GM21528 (cell line): Measurements from ENCODE around the gene ETV3.
"Not testable (repeated sequence)": the region's sequence is repeated elsewhere in the genome, so short reads cannot be mapped to it uniquely, and the experiment has no call there.

Source experiments
- ATAC-seq: cut with Tn5 transposase; IDR thresholded peaks from one replicate; pipeline ENCODE4 v1.9.1; 2021; ENCODE audit warnings: mild to moderate bottlenecking, moderate library complexity; ENCODE audit not compliant: unreplicated experiment, low FRiP score

Gene ETV3

GRCh38 chr1:157114183-157115121 lies 23.7 kb downstream of the ETV3 start:
- no peak for ATAC-seq

GRCh38 chr1:157113631-157114030 lies 24.6 kb downstream of the ETV3 start:
- ATAC-seq: no peak

GRCh38 chr1:157113106-157113505 lies 25.1 kb downstream of the ETV3 start:
- no peak for ATAC-seq

- ATAC-seq: no peak
Measured at GRCh38 chr1:157112186-157112867, 25.9 kb downstream of the ETV3 start.

GRCh38 chr1:157111396-157112165 lies 26.6 kb downstream of the ETV3 start:
- ATAC-seq: no peak

- ATAC-seq: no peak
Measured at GRCh38 chr1:157110686-157111085, 27.5 kb downstream of the ETV3 start.

- ATAC-seq: no peak
Measured at GRCh38 chr1:157110003-157110402, 28.2 kb downstream of the ETV3 start.

GRCh38 chr1:157108448-157108847 lies 29.7 kb downstream of the ETV3 start:
- no peak for ATAC-seq

- no peak for ATAC-seq
Measured at GRCh38 chr1:157107702-157108101, 30.5 kb downstream of the ETV3 start.

GRCh38 chr1:157106813-157107189 lies 31.4 kb downstream of the ETV3 start:
- no peak for ATAC-seq

GRCh38 chr1:157105988-157106812 lies 32.0 kb downstream of the ETV3 start:
- ATAC-seq: peak; percentile 56

- ATAC-seq: no peak
Measured at GRCh38 chr1:157105298-157105987, 32.8 kb downstream of the ETV3 start.

GRCh38 chr1:157104598-157105293 lies 33.4 kb downstream of the ETV3 start:
- no peak for ATAC-seq

GRCh38 chr1:157103268-157103667 lies 34.9 kb downstream of the ETV3 start:
- no peak for ATAC-seq

GRCh38 chr1:157101149-157101548 lies 37.0 kb downstream of the ETV3 start:
- no peak for ATAC-seq

GRCh38 chr1:157099633-157100009 lies 38.6 kb downstream of the ETV3 start, which contains the start of gene ETV3L:
TSS of gene ETV3L (minus strand) at chr1:157099808. CDS start at chr1:157099523, 285 bp downstream.
- ATAC-seq: no peak

- not testable (repeated sequence) for ATAC-seq
Measured at GRCh38 chr1:157098987-157099632, 39.1 kb downstream of the ETV3 start.

GRCh38 chr1:157098519-157098918 lies 39.7 kb downstream of the ETV3 start:
- ATAC-seq: no peak
